Measurements from ENCODE around the gene TIGD1.

TIGD1 gene

GRCh38 chr2:232521959-232522622 is 28.3 kb downstream of the TIGD1 start:
- peak; percentile 35 for DNase-seq

GRCh38 chr2:232521098-232521497 is 29.3 kb downstream of the TIGD1 start:
- DNase-seq: no peak

GRCh38 chr2:232520489-232520888 is 29.9 kb downstream of the TIGD1 start:
- DNase-seq: no peak

GRCh38 chr2:232519581-232520438 is 30.5 kb downstream of the TIGD1 start, which contains the start of gene PRSS56:
Gene PRSS56, plus strand, starts transcription at chr2:232520388. Its CDS starts 211 bp downstream, at chr2:232520599.
- DNase-seq: no peak

- DNase-seq: no peak
These were observed 31.5 kb downstream of the TIGD1 start for GRCh38 chr2:232518844-232519243.

GRCh38 chr2:232516551-232516950 is 33.8 kb downstream of the TIGD1 start:
- DNase-seq: no peak

- DNase-seq: no peak
These were observed 34.7 kb downstream of the TIGD1 start for GRCh38 chr2:232515639-232516038.

GRCh38 chr2:232513353-232513752 is 37.0 kb downstream of the TIGD1 start:
- DNase-seq: no peak

GRCh38 chr2:232512602-232513001 is 37.8 kb downstream of the TIGD1 start:
- no peak for DNase-seq

GRCh38 chr2:232511336-232511890 is 38.9 kb downstream of the TIGD1 start:
- DNase-seq: no peak

GRCh38 chr2:232508251-232508650 is 42.1 kb downstream of the TIGD1 start:
- DNase-seq: no peak

GRCh38 chr2:232506709-232507108 is 43.6 kb downstream of the TIGD1 start:
- no peak for DNase-seq

- DNase-seq: no peak
These were observed 44.5 kb downstream of the TIGD1 start for GRCh38 chr2:232505856-232506255.

- no peak for DNase-seq
These were observed 45.9 kb downstream of the TIGD1 start for GRCh38 chr2:232504438-232504837.

GRCh38 chr2:232503809-232504323 is 46.5 kb downstream of the TIGD1 start:
- DNase-seq: no peak

- peak; percentile 30 for DNase-seq
These were observed 47.2 kb downstream of the TIGD1 start for GRCh38 chr2:232502911-232503808.

GRCh38 chr2:232502511-232502910 is 47.8 kb downstream of the TIGD1 start:
- peak; percentile 44 for DNase-seq

- DNase-seq: no peak
These were observed 48.5 kb downstream of the TIGD1 start for GRCh38 chr2:232501794-232502390.

GRCh38 chr2:232501331-232501771 is 49.0 kb downstream of the TIGD1 start:
- no peak for DNase-seq

- no peak for DNase-seq
These were observed 51.9 kb downstream of the TIGD1 start for GRCh38 chr2:232498452-232498851.

All from CD4-positive, alpha-beta T cell treated with Interleukin-15 for 1 hour (primary cell).